Stimulated activated naive CD4-positive, alpha-beta T cell (primary cell): ENCODE results near the gene TNXB.
"Not testable (repeated sequence)": the region's sequence is repeated elsewhere in the genome, so short reads cannot be mapped to it uniquely, and the experiment has no call there.

Experiments
- DNase-seq, 6 experiments: peaks; one replicate each; lab custom pipeline; 2025; lab: John Stamatoyannopoulos, UW

TNXB gene

DNA sequence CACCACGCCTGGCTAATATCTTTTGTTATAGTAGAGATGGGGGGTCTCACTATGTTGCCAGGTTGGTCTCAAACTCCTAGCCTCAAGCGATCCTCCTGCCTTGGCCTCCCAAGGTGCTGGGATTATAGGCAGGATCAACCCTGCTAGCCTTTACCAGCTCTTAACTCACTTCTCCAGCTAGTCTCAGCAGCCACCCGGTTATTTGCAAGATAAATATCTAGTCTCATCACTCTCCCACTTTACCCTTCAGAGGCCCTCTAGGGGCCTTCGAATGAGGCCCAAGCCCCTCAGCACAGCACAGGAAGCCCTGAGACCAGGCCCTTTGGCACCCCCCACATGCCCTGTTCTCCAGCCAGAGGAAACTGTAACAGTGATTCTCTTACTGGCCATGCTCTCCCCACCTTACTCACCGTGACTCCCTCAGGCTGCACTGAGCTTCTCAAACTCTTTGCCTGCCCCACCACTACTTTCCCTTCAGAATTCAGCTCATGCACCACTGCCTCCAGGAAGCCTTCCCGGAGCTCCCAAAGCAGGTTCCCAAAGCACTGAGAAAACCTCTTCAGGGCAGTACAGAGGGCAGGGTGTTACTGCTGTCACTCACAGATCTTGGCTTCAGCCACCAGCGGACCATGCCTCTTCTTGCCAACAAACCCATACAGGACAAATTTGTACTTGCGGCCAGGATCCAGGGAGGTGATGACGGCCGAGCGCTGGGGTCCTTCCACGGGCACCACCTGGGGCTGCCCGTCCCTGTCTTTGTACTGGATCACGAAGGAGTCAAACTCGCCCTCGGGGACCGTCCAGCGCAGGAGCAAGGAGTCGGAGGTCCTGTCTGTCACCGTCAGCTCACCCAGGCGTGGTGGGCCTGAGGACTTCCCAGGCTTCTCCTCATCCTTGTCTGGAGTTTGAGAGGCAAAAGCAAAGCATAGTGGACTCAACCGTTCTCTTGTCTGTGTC is 25.0 kb downstream of the TNXB start:
- DNase-seq = no peak

DNA sequence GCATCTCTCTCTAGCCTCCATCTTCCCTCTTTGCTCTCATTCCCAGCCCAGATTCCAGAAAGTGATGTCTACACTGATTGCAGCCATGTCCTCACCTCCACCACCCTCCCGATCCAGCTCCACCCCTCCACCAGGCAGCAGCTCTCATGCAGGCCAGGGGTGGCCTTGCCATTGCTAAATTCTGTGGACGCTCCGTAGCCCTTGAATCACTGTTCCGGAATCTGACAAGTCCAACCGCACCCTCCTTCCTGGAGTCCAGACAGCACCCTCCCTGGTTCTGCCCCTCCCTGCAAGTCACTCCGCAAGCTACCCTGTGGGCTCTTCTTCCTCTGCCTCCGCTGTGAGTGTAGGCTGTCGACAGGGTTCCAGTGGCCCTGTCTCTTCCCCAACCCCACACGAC is 26.2 kb downstream of the TNXB start:
- no peak for DNase-seq

DNA sequence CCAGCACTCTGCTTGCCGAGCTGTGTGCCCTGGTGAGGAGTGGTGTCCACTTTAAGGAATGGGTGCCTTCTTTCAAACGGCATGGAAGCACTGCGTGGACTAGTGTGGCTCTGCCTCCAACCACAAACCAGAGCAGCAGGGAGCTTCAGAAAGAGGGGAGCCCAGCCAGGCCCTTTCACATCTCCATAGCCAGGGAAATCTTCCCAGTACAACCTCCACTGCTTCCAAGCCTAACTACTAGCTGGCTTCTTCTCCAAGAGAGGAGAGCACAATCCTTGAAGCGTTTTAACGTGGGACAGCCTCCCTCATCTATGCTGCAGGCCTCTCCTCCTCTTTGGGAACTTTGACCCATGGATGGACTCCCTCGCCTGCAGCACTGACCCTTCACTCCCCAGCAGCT is 26.7 kb downstream of the TNXB start:
- no peak for DNase-seq

DNA sequence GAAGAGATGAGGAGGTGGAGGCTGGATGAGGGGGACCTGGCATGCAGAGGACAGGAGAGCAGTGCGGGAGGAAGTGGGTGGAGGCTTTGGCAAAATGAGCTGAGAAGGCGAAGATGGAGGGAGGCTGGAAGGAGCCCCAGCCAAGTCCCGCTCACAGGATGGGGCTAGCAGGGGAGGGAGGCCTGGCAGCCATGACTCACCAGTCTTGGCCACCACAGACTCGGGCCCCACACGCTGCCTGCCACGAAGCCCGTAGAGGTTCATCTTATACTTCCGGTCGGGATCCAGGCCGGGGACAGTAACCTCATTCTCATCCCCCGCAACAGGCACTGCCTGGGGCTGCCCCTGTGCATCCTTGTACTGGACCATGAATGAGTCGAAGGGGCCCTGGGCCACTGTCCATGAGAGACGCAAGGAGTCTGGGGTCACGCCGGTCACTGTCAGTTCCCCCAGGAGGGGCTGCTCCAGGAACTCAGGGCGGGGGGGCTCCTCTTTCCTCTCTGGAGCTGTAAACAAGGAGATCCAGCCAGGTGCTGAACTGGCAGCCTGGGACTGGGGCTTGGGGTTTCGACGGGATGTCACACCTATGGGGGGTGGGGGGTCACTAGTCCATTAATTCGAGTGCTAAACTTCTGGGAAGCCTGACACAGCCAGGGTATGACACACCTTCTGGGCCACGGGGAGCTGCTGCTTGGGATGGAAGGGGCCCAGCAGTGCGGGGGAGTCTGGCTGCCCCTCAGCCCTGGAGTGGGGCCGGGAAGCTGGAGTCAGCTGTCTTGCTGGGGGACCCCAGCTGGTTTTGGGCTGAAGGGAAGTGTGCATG is 27.8 kb downstream of the TNXB start:
- DNase-seq = no peak

DNA sequence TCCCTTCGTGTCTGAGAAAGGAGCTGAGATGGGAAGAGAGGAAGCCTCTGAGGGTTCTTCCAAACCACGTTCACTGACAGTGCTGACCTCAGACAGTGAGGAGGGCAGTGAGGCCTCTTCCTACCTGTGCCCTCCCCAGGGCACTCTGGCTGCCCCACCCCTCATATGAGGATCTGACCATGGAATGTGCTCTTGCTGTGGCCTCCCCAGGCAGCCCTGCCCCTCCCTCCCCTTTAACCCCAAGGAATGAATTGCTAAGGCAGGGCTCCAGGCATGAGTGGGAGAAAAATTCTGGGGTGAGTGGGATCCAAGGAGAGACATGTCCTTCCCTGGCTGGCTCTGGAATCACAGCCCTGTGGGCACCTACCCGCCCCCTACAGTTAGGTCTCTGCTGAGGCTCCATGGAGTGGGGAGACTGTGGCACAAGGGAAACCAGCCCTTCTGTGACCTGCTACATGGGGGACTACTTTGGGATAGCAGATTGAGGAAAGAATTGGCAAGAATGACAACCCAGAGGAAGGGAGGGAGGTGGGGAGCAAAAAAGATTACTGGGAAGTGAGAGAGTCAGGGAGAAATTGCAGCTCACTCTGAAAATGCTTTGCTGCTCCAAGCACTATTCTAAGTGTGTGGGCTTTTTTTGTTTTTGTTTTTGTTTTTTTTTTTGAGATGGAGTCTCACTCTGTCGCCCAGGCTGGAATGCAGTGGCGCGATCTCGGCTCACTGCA is 29.4 kb downstream of the TNXB start:
- DNase-seq = no peak

DNA sequence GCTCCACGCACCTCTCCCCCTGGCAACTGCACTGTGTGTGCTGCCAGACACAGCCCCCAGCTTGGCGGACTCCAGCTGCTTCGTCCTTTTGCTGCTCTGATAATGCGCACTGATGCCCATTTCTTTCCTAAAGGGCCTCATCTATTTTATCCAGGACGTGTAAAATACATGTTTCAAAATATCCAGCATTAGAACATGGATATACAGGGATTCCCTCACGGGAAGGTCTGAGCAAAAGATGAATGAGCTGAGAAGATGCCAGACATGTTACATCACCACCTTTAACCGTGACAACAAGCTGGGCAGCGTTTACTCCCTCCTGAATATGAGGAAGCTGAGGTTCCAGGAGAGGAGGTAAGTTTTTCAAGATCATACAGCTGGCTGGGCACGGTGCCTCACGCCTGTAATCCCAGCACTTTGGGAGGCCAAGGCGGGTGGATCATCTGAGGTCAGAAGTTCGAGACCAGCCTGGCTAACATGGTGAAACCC is 32.8 kb downstream of the TNXB start:
- DNase-seq = no peak

DNA sequence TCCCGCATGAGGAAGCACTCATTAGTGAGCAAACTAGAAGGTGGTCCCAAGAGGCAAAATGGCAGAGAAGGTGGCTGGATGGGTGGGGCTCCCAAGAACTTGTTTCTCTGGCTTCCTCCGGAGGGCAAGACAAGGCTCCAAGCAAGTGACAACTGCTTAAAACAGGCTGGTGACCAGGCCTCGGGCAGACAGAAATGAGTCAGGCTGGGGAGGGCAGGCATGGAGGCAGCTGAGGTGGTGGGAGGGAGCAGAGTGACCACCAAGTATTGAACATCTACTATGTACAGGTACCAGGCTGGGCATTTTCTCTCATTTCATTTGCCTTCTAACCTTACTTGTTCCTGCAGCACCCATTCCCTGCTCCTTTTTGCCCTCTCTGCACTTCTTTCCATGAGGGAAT is 33.4 kb downstream of the TNXB start:
- no peak for DNase-seq

DNA sequence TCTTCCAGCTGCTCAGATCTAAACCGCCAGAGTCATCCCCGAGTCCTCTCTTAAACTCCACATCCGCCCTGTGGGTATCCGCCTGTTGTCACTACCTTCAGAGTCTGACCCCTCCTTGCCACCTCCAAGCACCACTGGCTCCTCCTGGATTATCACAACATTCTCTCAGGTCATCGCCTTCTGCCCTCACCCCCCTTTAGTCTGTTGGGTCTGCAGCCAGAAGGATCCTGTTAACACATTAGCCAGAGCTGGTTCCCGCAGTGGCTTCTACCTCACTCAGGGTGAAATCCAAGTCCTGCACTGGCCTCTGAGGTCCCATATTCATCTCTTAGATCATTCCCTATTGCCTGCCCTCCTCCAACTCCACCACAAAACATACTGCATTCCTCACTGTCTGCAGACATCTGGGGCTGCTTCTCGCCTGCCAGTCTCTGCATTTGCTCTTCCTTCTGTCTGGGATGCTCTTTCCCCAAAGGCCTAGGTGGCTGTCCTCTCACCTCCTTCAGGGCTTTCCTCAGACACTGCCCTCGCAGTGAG is 34.1 kb downstream of the TNXB start:
- DNase-seq = no peak

DNA sequence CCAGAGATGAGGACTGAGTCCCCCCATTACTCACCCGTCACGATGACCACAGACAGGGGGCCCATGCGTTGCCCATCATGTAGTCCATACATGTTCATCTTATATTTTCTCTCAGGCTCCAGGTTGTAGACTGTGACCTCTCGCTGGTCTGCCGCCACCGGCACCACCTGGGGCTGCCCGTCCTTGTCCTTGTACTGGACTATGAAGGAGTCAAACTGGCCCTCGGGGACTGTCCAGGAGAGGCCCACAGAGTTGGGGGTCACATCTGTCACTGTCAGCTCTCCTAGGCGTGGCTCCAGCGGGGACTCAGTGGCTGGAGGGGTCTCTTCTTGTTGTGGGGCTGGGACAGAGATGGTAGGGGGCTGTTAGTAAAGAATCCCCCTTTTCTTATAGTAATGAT is 35.5 kb downstream of the TNXB start:
- no peak for DNase-seq

DNA sequence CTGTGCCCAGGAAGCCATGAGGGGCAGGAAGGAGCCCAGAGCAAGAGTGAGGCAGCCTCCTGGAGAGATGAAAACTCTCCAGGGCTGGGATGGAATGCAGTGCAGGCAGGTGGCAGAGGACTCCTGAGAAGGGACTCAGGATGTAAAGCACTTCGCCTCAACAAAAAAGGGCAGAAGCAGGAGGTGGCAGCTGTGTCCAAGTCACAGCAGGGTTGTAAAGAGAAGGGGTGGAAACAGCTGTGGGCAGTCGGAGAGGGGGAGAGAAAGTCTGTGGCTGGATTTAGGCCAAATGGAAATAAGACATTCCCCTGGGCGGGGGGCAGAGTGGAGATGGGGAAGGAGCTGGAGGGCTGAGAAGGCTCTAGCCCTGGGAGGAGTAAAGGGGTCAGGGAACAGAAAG is 36.0 kb downstream of the TNXB start:
- no peak for DNase-seq

DNA sequence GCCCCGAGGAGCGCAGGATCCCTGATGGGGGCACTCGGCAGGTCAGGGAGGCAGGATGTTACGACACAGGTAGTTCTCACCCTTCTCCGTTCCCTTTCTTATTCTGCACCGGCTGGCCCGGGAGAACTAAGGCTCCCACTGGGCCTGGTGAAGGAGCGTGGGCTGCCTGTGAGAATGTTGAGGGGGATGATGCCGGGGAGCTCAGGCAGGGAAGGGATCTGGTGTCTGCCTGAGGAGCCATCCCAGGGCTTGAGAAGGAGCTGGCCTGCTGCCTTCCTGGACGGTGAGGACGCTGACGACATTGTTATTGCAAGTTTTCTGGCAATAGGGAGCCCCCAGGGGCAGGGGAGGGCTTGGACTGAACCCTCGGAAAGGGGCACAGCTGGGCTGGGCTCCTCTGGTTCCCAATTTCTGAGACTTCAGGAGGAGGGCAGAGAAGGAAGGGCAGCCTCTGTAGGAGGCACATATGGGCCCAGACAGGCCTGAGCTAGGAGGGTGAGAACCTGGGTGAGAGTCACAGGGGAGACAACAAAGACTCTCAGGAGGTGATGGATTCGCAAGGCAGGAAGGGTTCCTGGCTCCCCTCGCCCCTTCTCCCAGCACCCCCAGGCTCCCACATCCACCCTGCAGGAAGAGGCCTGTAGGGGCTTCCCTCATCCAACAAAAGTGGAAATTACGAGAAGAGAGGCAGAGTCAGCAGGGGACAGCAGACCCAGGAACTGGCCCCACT is 38.2 kb downstream of the TNXB start:
- no peak for DNase-seq

DNA sequence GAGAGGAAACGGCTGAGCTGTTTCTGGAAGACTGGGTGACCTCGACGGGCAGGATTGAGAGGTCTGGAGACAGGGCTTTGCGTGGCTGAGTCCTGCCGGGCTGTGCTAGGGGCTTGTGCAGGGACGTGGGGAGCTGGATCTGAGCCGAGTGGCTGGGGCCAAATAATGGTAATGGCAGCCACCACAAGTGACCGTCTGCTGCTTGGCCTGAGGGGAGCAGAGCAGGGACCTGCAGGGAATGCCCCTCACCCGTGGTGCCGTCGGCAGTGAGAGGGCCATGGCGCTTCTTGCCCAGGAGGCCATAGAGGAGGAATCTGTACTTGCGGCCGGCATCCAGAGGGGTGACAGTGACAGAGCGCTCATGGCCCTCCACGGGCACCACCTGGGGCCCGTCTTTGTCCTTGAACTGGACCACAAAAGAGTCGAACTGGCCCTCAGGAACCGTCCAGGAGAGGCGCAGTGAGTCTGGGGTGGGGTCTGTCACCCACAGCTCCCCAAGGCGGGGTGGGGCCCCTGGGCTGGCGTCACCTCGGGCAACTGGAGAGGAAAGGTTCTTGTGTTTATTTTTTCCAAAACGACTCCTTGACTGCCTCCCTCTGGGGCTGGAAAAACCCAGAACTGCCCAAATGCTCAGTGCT is 39.1 kb downstream of the TNXB start:
- DNase-seq = no peak

DNA sequence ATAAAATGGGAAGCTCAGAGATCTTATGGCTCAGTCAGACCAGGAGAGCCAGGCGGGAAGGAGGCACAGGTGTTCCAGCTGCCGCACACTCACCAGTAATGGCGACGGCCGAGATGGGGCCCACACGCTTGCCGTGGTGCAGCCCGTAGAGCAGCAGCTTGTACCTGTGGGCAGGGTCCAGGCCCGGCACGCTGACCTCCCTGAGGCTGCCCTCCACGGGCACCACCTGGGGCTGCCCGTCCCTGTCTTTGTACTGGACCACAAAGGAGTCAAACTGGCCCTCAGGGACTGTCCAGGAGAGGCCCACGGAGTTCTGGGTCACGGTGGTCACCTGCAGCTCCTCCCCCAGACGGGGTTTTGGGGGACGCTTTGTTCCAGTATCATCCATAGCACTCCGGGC is 39.7 kb downstream of the TNXB start:
- no peak for DNase-seq

DNA sequence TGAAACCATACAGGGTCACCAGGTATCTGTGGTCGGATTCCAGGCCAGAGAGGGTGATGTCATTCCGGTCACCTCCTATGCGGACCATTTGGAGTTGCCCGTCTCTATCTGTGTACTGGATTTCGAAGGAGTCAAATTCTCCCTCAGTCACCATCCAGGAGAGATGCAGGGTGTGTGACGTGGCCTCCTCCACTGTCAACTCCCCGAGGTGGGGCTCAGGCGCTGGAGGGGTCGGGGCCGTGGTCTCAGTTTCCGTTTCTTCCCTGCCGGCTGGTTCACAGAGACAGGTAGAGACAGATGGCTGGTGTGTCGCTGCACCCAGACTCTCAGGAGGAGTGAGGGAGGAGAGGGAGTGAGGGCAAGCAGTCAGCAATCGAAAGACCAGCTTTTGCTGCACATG is 40.3 kb downstream of the TNXB start:
- no peak for DNase-seq

DNA sequence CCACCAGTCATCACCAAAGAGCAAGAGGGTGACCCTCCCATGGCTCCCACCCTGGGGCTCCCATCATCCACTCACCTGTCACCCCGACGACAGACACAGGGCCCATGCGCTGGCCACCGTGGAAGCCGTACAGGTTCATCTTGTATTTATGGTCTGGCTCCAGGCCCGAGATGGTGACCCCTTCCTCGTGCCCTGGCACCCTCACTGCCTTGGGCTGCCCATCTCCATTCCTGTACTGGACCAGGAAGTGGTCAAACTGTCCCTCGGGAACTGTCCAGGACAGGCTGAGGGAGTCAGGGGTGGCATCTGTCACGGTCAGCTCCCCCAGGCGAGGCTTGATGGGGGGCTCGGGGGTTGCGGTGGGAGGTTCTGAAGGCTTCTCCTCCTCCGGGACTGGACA is 40.8 kb downstream of the TNXB start:
- not testable (repeated sequence) for DNase-seq

DNA sequence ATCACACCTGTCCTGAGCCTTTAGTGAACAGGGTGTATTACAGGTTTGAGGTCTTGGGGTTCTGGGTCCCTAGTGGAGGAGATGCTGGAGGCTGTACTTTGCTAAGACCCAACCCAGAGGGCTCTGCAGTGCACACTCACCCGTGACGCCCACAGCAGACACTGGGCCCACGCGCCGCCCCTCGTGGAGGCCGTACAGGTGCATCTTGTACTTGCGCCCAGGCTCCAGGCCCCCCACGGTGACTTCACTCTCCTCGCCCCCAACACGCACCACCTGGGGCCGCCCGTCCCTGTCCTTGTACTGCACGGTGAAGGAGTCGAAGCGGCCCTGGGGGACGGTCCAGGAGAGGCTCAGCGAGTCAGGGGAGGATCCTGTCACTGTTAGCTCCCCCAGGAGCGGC is 41.6 kb downstream of the TNXB start:
- not testable (repeated sequence) for DNase-seq

DNA sequence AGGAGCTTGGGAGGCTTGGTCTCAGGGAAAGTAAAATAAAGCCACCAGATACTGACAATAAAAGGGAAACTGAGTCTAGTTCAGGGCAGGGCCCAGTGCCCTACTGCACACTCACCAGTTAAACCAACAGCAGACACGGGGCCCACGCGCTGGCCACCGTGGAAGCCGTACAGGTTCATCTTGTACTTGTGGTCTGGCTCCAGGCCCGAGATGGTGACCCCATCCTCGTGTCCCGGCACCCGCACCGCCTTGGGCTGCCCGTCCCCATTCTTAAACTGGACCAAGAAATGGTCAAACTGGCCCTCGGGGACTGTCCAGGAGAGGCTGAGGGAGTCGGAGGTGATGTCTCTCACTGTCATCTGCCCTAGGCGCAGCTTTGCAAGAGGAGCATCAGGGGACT is 44.4 kb downstream of the TNXB start:
- DNase-seq = no peak

DNA sequence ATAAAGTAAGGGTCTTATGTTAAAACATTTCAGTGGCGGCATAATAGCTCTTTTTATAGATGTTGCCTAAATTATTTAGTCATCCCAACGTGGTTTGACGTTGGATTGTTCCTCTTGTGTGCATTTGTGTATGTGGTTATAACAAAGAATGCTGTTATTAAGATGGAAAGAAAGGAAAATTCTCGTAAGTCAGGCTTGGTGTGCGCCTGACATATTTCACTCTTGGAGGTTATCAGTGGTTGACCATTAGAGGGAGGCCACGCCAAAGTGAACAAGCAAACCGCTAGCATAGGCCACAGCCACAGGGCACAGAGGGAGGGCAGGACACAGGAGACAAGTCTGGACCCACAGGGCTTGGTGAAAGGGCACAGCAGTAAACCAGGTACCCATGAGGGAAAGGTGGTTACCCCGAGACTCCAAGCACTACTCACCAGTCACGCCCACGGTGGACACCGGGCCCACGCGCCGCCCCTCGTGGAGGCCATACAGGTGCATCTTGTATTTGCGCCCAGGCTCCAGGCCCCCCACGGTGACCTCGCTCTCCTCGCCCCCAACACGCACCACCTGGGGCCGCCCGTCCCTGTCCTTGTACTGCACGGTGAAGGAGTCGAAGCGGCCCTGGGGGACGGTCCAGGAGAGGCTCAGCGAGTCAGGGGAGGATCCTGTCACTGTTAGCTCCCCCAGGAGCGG is 48.0 kb downstream of the TNXB start:
- DNase-seq = no peak

DNA sequence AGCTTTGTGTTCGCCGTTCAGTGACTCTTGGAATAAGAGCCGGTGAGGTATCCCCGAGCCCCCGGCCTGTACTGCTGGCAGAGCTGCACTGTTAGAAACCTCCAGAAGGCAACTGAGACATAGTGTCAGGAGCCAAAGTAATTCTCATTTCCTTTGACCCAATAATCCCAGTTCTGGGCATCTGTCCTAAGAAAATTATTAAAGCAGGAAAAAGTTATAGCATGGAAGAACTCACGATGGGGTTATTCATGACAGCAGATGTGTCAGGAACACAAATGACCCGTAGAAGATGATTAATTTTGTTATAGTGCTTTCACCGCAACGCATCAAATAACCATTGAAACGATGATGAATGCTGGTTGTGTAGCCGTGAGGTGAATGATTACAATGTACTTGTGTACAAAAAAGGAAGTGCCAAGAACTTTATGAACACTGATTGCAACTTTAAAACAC is 50.6 kb downstream of the TNXB start:
- no peak for DNase-seq

DNA sequence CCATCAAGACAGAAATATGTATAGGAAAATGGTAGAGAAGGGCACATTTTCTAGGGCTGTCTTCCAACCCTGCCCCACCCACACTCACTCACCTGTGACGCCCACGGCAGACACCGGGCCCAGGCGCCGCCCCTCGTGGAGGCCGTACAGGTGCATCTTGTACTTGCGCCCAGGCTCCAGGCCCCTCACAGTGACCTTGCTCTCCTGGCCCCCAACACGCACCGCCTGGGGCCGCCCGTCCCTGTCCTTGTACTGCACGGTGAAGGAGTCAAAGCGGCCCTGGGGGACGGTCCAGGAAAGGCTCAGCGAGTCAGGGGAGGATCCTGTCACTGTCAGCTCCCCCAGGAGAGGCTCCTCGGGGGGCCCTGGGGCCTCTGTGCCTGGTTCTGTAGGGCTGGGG is 51.2 kb downstream of the TNXB start:
- no peak for DNase-seq
